HL-60/S4 (cell line): ENCODE results near the gene CYBC1.

Experiments
- in situ Hi-C: fragments of 300-500 bp; cut with MboI; formaldehyde crosslinking; loops from 2 replicates; pipeline ENCODE4 v1.14.3; 2022; ENCODE audit warnings: low sequenced_read_pairs

Gene CYBC1

GRCh38 chr17:82450357-82451106, at the start of gene CYBC1:
TSS of gene CYBC1 (minus strand) at chr17:82450752. CDS start at chr17:82449254, 1,498 bp downstream.
- in situ Hi-C loops = no loop called here

- in situ Hi-C loops = no loop called here
These were observed 47.2 kb upstream of the CYBC1 start for GRCh38 chr17:82497483-82498405.

- in situ Hi-C loops = no loop called here
These were observed 46.2 kb upstream of the CYBC1 start for GRCh38 chr17:82496529-82497434.

- in situ Hi-C loops = no loop called here
These were observed 45.4 kb upstream of the CYBC1 start for GRCh38 chr17:82495844-82496528.

GRCh38 chr17:82494236-82495055, 43.9 kb upstream of the CYBC1 start:
- in situ Hi-C loops = no loop called here

GRCh38 chr17:82493226-82493781, 42.8 kb upstream of the CYBC1 start:
- in situ Hi-C loops = no loop called here

- in situ Hi-C loops = no loop called here
These were observed 42.2 kb upstream of the CYBC1 start for GRCh38 chr17:82492643-82493225.

- in situ Hi-C loops = no loop called here
These were observed 41.0 kb upstream of the CYBC1 start for GRCh38 chr17:82491533-82491932.

GRCh38 chr17:82491196-82491530, 40.6 kb upstream of the CYBC1 start:
- in situ Hi-C loops = no loop called here

- in situ Hi-C loops = no loop called here
These were observed 40.1 kb upstream of the CYBC1 start for GRCh38 chr17:82490512-82491195.

GRCh38 chr17:82489851-82490511, 39.4 kb upstream of the CYBC1 start:
- in situ Hi-C loops = no loop called here

- in situ Hi-C loops = no loop called here
These were observed 38.6 kb upstream of the CYBC1 start for GRCh38 chr17:82489117-82489516.

GRCh38 chr17:82487910-82488309, 37.4 kb upstream of the CYBC1 start:
- in situ Hi-C loops = no loop called here

GRCh38 chr17:82486231-82487094, 35.9 kb upstream of the CYBC1 start:
- in situ Hi-C loops = no loop called here

GRCh38 chr17:82483836-82484235, 33.3 kb upstream of the CYBC1 start:
- in situ Hi-C loops = no loop called here

GRCh38 chr17:82483204-82483660, 32.7 kb upstream of the CYBC1 start:
- in situ Hi-C loops = no loop called here

GRCh38 chr17:82480318-82480717, 29.8 kb upstream of the CYBC1 start:
- in situ Hi-C loops = no loop called here
